Bronchial epithelial cell (primary cell): Measurements from ENCODE around the gene TFF1. TPM values are rescaled to one million over a fixed set of nuclear protein-coding genes. Genes with fewer than 3 reads are reported as not detected.

Experiments
- DNase-seq: peaks from one replicate; pipeline ENCODE4 v3.0.0-alpha.2; 2010; ENCODE audit warnings: low read depth
- FAIRE-seq: peaks from 2 replicates; lab custom pipeline; 2011; peaks lifted over from hg19 to GRCh38; lab: Jason Lieb, UNC
- H3K27me3 ChIP-seq: 2 replicates; pipeline ENCODE4 v1.5.1; 2011; ENCODE audit warnings: low read length; ENCODE audit not compliant: control insufficient read depth, insufficient read depth
- H3K36me3 ChIP-seq: 2 replicates; pipeline ENCODE4 v1.5.1; 2011; ENCODE audit warnings: low read length; ENCODE audit not compliant: control insufficient read depth, insufficient read depth
- H3K4me3 ChIP-seq: 2 replicates; pipeline ENCODE4 v1.5.1; 2011; ENCODE audit warnings: mild to moderate bottlenecking, low read depth, low read length, control low read depth
- total RNA-seq: library from RNA; depleted of rRNA; stranded (reverse); fragments of >200 nt; gene quantifications from 2 replicates; pipeline ENCODE4 v1.2.1, GENCODE V29; 2014
- TF ChIP-seq, protein P1 (sequence below): IDR thresholded peaks from 2 replicates; pipeline ENCODE4 v1.5.1; 2011; ENCODE audit warnings: mild to moderate bottlenecking, moderate library complexity, low read length, control low read depth, inconsistent platforms; ENCODE audit not compliant: insufficient read depth, severe bottlenecking

The TFF1 gene
- total RNA-seq, 1 donor from 2014 or later: not detected

DNA sequence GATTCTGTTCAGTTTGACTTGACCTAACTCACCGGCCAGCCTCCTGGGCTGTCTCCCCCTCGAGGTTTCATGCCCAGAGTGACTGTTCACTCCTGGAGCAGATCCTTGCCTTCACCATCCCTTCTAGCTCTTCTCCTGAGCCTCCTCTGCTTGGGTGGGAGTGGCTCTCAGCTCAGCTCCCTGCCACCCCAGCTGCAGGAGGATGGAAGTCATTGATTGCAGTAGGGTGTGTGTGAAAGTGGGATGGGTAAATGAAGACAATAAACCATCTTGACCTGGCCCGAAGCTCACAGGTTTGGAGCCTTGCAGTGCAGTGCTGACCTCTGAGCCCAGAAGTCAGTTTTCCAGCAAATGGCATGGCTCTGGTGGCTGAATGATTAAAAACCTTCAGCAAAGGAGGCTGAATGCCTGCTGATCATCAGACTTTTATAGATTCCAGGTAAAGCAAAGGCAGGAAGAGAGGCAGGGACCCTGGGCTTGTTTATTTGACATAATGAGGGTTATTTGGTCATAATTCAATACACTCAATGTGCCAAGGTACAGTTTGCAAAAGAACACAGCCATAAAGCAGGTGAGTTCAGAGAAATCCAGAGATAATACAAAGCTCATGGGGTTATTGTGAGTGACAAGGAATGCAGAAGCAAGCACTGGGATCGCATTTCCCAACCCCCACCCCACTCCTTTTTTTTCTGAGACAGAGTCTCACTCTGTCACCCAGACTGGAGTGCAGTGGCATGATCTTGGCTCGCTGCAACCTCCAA, 33.6 kb downstream of the TFF1 start:
- no peak for DNase-seq
- H3K36me3 ChIP-seq: no peaks in the 10 kb centered on the region
- TF ChIP-seq, protein P1, sequence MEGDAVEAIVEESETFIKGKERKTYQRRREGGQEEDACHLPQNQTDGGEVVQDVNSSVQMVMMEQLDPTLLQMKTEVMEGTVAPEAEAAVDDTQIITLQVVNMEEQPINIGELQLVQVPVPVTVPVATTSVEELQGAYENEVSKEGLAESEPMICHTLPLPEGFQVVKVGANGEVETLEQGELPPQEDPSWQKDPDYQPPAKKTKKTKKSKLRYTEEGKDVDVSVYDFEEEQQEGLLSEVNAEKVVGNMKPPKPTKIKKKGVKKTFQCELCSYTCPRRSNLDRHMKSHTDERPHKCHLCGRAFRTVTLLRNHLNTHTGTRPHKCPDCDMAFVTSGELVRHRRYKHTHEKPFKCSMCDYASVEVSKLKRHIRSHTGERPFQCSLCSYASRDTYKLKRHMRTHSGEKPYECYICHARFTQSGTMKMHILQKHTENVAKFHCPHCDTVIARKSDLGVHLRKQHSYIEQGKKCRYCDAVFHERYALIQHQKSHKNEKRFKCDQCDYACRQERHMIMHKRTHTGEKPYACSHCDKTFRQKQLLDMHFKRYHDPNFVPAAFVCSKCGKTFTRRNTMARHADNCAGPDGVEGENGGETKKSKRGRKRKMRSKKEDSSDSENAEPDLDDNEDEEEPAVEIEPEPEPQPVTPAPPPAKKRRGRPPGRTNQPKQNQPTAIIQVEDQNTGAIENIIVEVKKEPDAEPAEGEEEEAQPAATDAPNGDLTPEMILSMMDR: no peak
- peaks cover 3% of the 10 kb centered on the region for H3K27me3 ChIP-seq
- FAIRE-seq: no peak
- no peak overlapping the region for H3K4me3 ChIP-seq

DNA sequence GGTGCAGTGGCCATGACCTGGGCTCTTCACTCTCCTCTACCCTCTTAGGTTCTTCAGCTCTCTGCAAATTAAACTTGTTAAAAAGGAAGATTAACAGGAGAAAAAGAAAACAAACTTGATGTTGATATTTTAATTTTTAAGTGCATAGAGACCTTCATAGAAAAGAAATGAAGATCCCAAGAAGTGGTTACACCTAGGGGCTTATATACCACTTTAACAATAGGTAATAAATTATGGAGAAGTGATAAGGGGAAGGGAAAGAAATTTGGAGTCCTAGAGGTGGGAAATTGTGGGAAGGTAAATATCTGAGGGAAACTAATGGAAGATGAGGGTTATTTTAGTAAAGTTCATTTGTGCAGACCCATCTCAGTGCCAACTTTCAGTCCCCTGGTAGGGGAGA, 34.7 kb downstream of the TFF1 start:
- TF ChIP-seq, protein P1: no peak
- H3K36me3 ChIP-seq: no peaks in the 10 kb centered on the region
- peaks cover 3% of the 10 kb centered on the region for H3K27me3 ChIP-seq
- FAIRE-seq (no peak), DNase-seq (no peak)
- no peak overlapping the region for H3K4me3 ChIP-seq

DNA sequence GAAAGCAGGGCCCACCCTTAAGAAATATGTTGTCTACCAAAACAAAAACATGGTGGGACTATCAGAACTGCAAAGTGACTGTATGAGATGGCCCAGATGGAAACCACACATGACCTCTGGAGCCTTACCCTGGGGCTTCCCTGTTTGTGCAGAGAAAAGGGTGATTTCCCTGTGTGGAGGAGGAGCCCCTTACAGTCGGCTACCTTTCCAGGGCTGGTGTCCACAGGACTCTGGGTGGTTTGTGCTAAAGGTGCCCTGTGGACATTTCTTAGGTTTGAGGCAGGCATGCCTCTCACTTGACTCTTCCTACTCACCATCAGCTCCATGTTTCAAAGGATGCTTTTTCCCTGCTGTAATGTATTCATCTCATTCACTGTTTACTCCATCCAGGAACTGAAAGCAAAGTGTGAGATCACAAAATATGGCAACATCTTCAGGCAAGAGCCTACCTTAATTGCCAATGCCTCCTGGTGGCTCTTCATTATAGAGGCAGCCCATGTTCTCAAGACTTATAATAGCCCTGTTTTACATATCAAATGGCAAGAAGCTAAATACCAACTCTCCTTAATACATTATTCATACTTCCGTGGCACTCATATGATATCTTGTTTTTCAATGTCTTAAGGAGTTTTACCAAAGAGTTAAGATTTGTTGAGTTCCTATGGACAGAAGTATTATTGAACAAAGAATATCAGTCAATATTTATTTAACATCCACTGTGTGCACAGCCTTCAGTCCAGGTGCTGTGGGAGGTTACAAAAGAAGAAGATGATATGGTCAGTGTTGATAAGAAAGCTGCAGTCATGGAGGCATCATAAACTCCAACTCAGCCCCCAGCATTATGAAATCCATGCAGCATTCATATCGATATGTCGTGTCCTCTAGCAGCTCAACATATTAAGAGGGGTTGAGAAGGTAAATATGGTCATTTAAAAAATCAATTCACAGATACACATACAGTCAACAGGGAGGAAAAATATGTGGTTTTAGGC, 35.7 kb downstream of the TFF1 start:
- H3K27me3 ChIP-seq: peaks cover 3% of the 10 kb centered on the region
- H3K36me3 ChIP-seq: no peaks in the 10 kb centered on the region
- TF ChIP-seq, protein P1: no peak
- no peak overlapping the region for H3K4me3 ChIP-seq
- no peak for DNase-seq
- no peak for FAIRE-seq

DNA sequence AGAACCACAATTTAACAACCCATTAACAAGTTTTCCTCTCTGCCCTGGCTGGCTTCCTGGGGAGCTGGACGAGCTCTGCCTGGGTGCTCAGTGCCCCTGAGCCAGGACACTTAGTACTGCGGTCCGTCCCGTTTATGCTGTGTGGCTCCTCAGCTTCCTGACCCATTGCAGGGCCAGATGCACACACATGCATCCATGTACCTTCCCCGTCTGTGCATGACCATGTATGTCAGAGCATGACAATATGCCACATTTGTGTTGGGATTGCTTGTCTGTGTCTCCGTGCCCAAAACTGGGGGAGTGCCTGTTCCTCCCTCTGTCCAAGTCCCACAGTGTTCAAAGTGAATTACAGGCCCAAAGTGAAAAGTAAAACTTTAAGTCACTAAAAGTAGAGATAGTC, 41.4 kb downstream of the TFF1 start:
- no peak for FAIRE-seq
- H3K36me3 ChIP-seq: no peaks in the 10 kb centered on the region
- H3K4me3 ChIP-seq: no peak overlapping the region
- no peak for DNase-seq
- TF ChIP-seq, protein P1: no peak
- no peaks in the 10 kb centered on the region for H3K27me3 ChIP-seq

DNA sequence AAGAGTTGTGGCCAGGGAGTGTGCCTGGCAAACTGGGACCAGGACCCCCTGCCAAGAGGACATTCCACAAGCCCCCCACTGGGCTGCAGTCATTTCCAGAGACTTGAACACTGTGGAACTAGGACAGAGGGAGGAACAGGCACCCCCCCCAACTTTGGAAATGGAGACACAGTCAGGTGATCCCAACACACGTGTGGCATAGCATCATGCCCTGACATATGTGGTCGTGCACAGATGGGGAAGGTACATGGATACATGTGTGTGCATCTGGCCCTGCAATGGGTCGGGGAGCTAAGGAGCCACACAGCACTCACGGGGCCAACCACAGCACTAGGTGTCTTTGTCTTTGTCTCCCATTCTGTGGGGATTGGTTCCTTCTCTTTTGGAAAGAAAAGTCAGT, 44.5 kb downstream of the TFF1 start:
- Histone ChIP-seq H3K4me3 (no peak overlapping the region), H3K36me3 (no peaks in the 10 kb centered on the region), H3K27me3 (no peaks in the 10 kb centered on the region)
- no peak for FAIRE-seq
- DNase-seq: no peak
- TF ChIP-seq, protein P1: no peak
